ENCODE measurements around the gene CNDP1.

The CNDP1 gene

DNA sequence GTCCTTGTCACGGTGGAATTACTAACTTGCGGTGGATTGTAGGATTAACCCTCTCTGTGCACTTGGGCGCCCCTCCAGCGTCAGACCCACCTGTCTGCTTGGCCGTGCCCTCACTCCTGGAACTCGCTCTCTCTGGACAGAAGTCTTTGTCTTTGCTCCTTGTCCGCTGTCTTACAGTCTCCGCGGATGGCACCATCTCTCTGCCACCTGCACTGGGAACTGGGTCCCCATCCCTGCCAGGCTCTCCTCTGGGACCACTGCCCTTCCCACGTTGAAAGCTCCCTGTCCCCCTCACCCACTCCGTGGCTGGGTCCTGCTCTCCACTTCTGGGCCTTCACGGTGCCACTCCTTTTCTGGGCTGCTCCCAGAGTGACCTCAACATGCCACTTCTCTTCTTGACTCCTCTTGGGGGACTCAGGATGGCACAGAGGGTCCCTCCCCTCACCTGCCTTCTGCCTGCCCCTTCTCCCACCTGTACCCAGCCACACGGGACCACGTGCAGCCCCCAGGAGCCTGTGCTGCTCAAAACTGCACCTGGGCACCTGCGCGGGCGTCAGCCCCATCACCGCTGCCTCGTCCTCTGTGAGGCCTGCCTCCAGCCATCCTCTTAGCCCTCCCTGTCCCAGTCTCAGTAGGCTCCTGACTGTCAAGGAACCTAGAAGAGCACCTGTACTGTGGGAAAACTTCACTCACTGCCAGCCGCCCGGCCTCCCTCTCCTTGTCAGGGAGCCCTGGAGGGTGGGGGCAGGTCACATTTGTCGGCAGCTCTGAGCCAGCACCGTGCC lies 27.0 kb upstream of the CNDP1 start:
- no peak for DNase-seq (ENCODE audit: low spot score)

- DNase-seq (ENCODE audit: low spot score), result no peak
These were observed 26.4 kb upstream of the CNDP1 start for GRCh38 chr18:74507927-74508326.

DNA sequence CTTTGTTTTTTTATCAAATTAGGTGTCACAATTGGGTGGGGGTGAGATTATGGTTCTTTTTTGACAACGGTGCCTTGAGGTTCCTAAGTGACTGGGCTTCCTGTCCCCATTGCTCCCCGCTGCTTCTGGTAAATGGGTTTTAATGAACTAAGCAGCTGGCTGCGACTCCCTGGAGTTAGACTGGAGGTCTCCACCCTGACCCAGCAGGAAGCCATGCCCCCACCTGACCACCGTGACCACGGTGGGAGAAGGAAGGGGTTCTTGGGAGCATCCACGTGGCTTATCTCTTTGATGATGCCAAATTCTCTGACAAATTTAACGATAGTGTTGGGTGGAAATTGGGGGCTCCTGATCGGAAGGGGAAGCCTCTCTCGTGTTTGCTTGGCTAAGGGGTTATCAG lies 25.9 kb upstream of the CNDP1 start:
- DNase-seq (ENCODE audit: low spot score), result no peak

DNA sequence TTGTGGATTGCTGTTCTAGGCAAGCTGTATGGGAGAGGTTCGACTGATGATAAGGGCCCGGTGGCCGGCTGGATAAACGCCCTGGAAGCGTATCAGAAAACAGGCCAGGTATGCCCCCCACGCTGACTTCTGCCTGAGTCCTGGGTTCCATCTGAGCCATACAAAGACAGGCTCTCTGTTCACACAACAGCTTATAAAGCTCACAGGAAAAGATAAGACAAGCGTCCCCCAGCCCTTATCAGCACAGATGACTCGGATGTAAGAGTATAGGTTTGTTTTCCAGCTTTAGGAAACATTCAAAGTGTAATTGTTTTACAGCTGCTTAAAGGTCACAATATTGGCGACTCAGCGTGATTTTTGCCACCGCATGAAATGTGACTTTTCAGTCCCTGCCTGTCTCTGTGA lies 25.5 kb upstream of the CNDP1 start:
- DNase-seq (ENCODE audit: low spot score), result no peak

- DNase-seq (ENCODE audit: low spot score), result no peak
These were observed 24.2 kb upstream of the CNDP1 start for GRCh38 chr18:74509856-74510769.

- DNase-seq (ENCODE audit: low spot score), result no peak
These were observed 23.6 kb upstream of the CNDP1 start for GRCh38 chr18:74510770-74511095.

- DNase-seq (ENCODE audit: low spot score), result no peak
These were observed 22.5 kb upstream of the CNDP1 start for GRCh38 chr18:74511823-74512222.

GRCh38 chr18:74512321-74513053 lies 21.8 kb upstream of the CNDP1 start:
- no peak for DNase-seq (ENCODE audit: low spot score)

- no peak for DNase-seq (ENCODE audit: low spot score)
These were observed 21.0 kb upstream of the CNDP1 start for GRCh38 chr18:74513149-74513882.

DNA sequence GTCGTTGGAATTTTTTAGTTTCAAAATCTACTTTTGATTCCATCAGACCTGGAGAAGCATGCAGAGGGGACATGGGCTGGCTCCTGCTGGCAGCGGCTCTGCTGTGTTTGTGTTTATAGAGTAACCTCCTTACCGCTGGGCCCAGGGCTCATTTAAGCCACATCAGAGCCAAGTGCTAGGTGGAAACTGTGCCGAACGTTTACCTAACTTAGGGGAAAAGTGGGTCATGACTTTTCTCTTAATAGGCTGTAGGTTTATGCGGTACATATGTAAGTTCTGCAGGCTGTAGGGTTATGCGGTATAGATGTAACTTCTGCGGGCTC lies 20.5 kb upstream of the CNDP1 start:
- DNase-seq (ENCODE audit: low spot score), result no peak

DNA sequence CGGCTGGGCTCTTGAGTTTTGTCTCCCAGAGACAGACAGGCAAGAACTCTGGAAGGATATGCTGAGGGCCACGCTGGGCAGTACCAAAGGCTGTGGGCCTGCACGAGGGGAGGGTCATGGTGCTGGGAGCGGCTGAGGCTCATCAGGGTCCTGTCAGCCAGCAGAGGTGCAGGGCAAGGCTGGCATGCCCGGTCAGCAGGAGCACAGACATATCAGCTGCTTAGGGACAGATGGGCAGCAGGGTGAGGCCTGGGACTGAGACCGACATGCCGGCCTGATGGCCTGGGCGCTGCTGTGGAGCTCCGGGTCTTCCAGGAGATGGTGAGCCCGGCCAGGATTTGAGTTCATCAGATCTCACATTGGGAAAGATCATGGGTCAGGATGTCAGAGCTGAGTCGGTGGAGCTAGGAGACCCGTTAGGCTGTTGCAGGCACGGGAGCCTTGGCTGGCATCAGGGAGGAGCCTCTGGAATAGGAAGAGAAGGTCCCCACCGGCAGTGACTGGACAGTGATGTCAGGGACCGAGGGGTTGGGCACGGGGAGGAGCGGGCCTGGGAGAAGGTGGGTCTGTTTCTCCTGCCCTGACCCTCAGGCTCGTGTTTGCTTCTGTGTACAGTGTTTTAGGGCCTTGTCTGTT lies 19.3 kb upstream of the CNDP1 start:
- DNase-seq (ENCODE audit: low spot score), result no peak

DNA sequence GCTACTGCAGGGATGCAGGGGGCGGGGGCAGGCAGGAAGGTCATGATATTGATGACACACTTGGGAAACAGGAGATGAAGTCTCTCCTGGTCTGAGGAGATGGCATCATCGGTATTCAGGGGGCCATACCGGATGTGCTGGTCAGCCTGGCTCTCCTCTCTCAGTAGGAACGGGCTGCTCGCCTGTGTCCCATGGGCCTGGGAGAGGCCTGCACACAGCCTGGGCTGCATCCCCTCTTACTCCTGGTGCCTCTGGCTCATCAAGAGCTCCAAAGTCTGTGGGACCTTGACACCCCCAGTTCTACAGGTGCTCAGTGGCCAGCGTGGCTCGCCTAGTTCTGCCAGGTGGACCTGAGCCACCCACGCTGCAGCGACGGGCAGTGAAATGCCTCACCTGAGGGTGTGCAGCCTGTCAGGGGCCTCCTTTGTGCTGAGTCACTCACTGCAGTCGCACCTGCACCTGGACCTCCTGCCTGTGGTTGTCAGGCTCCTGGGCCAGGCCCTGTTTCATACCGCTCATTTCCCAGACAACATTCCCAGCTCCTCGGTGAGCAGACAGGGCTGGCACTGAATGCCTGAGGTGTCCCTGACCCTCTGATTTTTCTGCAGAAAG lies 18.6 kb upstream of the CNDP1 start:
- no peak for DNase-seq (ENCODE audit: low spot score)

DNA sequence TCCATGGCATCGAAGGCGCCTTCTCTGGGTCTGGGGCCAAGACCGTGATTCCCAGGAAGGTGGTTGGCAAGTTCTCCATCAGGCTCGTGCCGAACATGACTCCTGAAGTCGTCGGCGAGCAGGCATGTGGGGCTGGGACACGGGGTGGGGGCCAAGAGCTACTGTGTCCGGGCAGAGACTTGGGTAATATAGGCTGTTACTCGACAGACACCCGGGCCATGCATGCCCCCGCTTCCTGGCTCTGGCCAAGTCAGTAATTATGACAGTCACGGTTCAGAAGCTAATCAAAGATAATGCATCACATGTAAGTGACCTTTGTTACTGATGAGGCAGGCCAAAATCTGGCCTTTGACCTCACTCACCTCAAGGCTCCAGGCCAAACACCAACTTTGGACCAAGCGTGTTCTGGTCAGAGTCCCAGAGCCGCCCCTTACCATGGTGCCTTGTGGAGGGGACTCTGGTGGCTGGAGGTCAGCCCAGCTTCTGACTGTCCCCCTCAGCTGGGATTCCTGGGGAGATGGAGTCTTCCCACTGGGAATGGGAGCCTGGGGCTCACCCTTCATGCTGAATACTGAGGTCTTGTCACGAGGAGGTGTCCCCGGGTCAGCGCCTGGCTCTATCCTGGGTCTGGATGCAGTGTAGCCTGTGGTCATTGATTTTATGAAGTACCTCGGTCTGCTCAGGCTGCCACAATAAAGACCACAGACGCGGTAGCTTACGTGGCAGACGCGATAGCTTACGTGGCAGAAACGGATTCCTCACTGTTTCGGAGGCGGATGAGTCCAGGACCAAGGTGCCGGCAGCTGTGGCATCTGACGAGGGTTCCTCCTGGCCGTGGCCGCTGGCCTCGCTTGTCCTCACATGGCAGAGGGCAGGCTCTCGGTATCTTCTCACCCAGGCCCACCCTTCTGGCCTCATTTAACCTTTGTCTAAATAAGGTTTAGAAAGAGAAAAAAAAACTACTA lies 17.7 kb upstream of the CNDP1 start:
- no peak for DNase-seq (ENCODE audit: low spot score)

DNA sequence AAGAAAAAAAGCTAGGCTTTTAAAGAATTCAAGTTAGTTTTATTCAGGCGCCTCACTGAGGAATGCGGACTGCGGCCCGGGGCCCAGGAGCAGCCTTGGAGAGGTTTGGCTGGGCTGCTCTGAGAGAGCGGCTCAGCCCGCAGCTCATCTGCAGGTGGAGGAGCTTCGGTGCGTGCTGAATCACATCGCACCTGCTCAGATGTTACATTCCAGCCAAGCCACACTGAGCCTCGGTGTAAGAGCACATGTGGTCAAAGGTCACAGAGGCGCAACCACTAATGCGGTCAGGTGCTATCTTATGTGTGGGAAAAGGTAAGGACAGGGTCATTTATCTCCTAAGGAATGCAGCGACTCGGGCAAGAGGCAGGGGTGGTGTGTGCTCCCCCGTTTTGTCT lies 17.1 kb upstream of the CNDP1 start:
- no peak for DNase-seq (ENCODE audit: low spot score)

DNA sequence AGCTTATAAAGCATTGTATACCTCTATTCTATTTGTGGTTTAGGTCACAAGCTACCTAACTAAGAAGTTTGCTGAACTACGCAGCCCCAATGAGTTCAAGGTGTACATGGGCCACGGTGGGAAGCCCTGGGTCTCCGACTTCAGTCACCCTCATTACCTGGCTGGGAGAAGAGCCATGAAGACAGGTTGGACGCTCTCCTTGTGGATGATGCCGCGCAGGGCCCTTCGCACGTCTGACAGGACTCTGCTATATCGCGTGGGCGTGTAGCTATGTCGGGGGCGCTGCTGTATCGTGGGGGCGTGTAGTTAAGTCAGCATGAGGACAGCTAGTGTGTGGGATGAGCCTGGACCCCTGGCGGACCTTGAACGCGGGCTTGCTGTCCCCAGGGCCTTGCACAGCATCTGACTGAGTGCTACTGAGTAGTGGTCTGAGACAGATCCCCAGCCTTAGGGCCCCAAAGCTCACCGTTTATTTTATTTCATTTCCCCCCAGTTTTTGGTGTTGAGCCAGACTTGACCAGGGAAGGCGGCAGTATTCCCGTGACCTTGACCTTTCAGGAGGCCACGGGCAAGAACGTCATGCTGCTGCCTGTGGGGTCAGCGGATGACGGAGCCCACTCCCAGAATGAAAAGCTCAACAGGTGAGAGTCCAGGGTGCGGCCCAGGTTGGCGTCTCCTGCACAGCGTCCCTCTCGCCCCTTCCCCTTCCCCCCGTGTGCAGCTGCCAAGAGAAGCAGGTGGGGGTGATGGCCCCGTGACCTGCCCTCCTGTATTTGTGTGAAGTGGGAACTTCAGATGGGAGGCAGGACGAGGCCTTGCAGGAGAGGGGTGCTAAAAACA lies 15.6 kb upstream of the CNDP1 start:
- DNase-seq (ENCODE audit: low spot score), result no peak

DNA sequence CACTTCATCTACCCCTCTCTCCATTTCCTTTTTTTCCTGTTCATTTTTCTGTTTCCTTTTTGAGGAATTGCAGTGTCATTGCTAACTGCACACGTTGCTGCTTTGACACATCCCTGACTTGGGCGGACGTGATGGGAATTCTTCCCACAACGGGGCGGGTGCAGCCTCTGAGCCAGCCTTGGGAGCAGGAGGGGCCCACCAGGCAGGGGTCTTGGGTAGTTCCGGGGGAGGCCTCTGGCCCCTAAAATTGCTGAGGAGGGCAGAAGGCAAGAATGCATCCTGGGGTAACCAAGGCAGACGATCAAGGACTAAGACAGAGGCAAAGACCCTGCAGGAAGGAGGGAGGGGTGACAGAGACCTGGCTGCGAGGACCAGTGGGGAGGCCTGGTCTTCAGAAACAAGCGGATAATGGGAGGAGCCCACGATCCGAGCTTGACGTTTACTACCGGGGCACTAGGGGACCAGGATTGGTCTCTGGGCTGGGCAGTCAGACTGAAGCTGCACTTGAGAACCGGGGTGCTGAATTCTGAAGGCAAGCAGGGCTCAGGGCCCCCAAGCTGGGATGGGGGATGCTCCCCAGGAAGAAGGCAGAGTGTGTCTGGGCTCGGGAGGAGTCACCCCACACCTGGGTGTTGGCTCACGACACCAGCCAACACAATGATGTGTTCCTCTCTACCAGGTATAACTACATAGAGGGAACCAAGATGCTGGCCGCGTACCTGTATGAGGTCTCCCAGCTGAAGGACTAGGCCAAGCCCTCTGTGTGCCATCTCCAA lies 14.8 kb upstream of the CNDP1 start:
- DNase-seq (ENCODE audit: low spot score), result no peak

DNA sequence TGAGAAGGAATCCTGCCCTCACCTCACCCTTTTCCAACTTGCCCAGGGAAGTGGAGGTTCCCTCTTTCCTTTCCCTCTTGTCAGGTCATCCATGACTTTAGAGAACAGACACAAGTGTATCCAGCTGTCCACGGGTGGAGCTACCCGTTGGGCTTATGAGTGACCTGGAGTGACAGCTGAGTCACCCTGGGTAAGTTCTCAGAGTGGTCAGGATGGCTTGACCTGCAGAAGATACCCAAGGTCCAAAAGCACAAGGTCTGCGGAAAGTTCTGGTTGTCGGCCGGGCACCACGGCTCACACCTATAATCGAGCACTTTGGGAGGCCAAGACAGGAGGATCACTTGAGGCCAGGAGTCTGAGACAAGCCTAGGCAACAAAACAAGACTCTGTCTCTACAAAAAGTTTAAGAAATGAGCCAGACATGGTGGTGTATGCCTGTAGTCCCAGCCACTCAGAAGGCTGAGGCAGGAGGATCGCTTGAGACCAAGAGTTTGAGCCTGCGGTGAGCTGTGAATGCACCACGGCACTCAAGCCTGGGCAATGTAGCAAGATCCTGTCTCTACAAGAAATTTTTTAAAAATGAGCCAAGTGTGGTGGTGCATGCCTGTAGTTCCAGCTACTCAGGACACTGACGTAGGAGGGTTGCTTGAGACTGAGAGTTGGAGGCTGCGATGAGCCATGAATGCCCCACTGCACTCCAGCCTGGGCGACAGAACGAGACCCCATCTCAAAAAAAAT lies 14.0 kb upstream of the CNDP1 start:
- DNase-seq (ENCODE audit: low spot score), result no peak
